Gastroesophageal sphincter (tissue), 3 donors: ENCODE results near the gene GALNT10.

ENCODE experiments used
- POLR2A ChIP-seq, 2 donors: fragments of 450-650 bp; IDR thresholded peaks; one replicate each; pipeline ENCODE4 v1.6.1; 2017; ENCODE audit warnings: antibody characterized with exemption in 2 of 2, mild to moderate bottlenecking in 2 of 2, moderate library complexity in 1 of 2
- POLR2AphosphoS5 ChIP-seq: sonication (generic); formaldehyde crosslinking; IDR thresholded peaks from one replicate; pipeline ENCODE4 v1.6.1; 2017; ENCODE audit warnings: antibody characterized with exemption
- TF ChIP-seq, protein P1 (sequence below), 4 experiments: fragments of 200-600 bp in 2 of 4; fragments of 450-650 bp in 2 of 4; sonication (generic) in 1 of 4; IDR thresholded peaks; one replicate each; pipeline ENCODE4 v1.5.1; 2017 to 2019; ENCODE audit warnings: antibody characterized with exemption in 4 of 4, mild to moderate bottlenecking in 2 of 4, moderate library complexity in 2 of 4

DNA sequence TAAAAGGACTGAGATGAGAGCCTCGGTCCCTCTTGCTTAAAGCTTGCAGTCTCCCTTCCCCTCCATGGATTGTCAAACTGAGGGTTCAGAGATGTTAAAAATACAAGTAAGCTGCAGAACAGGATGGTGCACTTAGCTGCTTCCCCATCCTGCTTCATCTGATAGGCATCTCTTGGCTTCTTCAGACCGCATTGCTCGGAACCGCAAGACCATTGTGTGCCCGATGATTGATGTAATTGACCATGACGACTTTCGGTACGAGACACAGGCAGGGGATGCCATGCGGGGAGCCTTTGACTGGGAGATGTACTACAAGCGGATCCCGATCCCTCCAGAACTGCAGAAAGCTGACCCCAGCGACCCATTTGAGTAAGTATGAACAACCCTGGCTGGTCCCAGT is 189.7 kb downstream of the GALNT10 start:
- TF ChIP-seq POLR2A (IDR thresholded peaks at IDR 0.05), result no peak
- TF ChIP-seq, protein P1, sequence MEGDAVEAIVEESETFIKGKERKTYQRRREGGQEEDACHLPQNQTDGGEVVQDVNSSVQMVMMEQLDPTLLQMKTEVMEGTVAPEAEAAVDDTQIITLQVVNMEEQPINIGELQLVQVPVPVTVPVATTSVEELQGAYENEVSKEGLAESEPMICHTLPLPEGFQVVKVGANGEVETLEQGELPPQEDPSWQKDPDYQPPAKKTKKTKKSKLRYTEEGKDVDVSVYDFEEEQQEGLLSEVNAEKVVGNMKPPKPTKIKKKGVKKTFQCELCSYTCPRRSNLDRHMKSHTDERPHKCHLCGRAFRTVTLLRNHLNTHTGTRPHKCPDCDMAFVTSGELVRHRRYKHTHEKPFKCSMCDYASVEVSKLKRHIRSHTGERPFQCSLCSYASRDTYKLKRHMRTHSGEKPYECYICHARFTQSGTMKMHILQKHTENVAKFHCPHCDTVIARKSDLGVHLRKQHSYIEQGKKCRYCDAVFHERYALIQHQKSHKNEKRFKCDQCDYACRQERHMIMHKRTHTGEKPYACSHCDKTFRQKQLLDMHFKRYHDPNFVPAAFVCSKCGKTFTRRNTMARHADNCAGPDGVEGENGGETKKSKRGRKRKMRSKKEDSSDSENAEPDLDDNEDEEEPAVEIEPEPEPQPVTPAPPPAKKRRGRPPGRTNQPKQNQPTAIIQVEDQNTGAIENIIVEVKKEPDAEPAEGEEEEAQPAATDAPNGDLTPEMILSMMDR (IDR thresholded peaks at IDR 0.05), result no peak
- no peak for TF ChIP-seq POLR2AphosphoS5
